Psoas muscle (tissue), 8 donors: Measurements from ENCODE around the gene SMURF1. TPM values are rescaled to one million over a fixed set of nuclear protein-coding genes. Genes with fewer than 3 reads are reported as not detected.

Source experiments
- ATAC-seq, 4 donors: fragments of 200-7000 bp; cut with Tn5 transposase; one replicate each; pipeline ENCODE4 v1.9.1; 2020; ENCODE audit warnings: moderate library complexity in 3 of 4, mild to moderate bottlenecking in 2 of 4
- DNase-seq, 2 donors: peaks; one replicate each; pipeline ENCODE4 v3.0.0-alpha.2; 2020
- H3K27ac ChIP-seq: fragments of 200-600 bp; one replicate; pipeline ENCODE4 v1.8.0; 2022
- H3K27me3 ChIP-seq, 3 donors: fragments of 200-600 bp in 1 of 3; one replicate each; pipeline versions ENCODE4 v1.6.1 to v1.8.0; 2013 to 2022; ENCODE audit warnings: low read length in 2 of 3, mild to moderate bottlenecking in 2 of 3, moderate library complexity in 1 of 3; ENCODE audit not compliant: insufficient read depth in 3 of 3
- H3K36me3 ChIP-seq, 2 donors: fragments of 200-600 bp in 1 of 2; one replicate each; pipeline versions ENCODE4 v1.6.1 to v1.8.0; 2013 to 2022; ENCODE audit warnings: low read depth in 1 of 2, mild to moderate bottlenecking in 1 of 2, moderate library complexity in 1 of 2; ENCODE audit not compliant: insufficient read depth in 1 of 2
- H3K4me1 ChIP-seq: fragments of 200-600 bp; one replicate; pipeline ENCODE4 v1.8.0; 2022
- H3K4me3 ChIP-seq: fragments of 200-600 bp; one replicate; pipeline ENCODE4 v1.8.0; 2022; ENCODE audit warnings: mild to moderate bottlenecking
- H3K9me3 ChIP-seq: fragments of 200-600 bp; one replicate; pipeline ENCODE4 v1.8.0; 2022
- CTCF ChIP-seq: fragments of 200-600 bp; IDR thresholded peaks from one replicate; pipeline ENCODE4 v1.8.0; 2022; ENCODE audit warnings: antibody characterized with exemption
- WGBS, 3 donors: extraction: QIAGEN DNeasy Blood & Tissue Kit; methylation state at CpG; one replicate each; pipeline versions ENCODE4 v1.1.6 to v1.1.7; 2013; 5-methylcytosine and 5-hydroxymethylcytosine counted together
- intact Hi-C, 2 donors: fragments of 100-400 bp; cut with DNase I; formaldehyde crosslinking; loops; one replicate each; pipeline versions ENCODE4 v1.11.0 to v1.14.2; 2022
- polyA plus RNA-seq, 3 donors: library from polyadenylated mRNA; stranded (reverse); fragments of 200-250 nt; gene quantifications; one replicate each; pipeline ENCODE4 v1.2.3, GENCODE V29; 2013
- total RNA-seq, 4 donors: library from RNA; stranded (reverse); fragmentation: NEBNext Ultra II Directional in 2 of 4; extraction: Animal tissue kit (Norgen Biotek cat#: 25700) in 2 of 4; gene quantifications; one replicate each; pipeline versions ENCODE4 v1.2.1 to v1.2.4, GENCODE V29; 2021 to 2023
- donor health status: healthy with polysubstance abuse.
- donor health status: DM: no; HTN: no; CAD: no; lungs with moderate emphysema.
- donor health status: Bipolar disorder and iron deficiency.
- donor health status: healthy.
- donor health status: DM: yes; HTN: yes; CAD: no.
- donor health status: DM: no; HTN: no; CAD: no.
- donor health status: DM: no; HTN: no; CAD: no.
- donor health status: DM: yes; HTN: yes; CAD: no.

The SMURF1 gene
- total and polyA plus RNA-seq, 7 donors = 5.8 to 16.9 (median 10.2) TPM

- intact Hi-C loops = no loop called here
- DNase-seq (no peak), ATAC-seq (no peak)
- H3K36me3 ChIP-seq = peaks cover 7 to 69% of the 10 kb centered on the region in 2 donors
- peak overlapping the region; percentile 60 for H3K27ac ChIP-seq
- H3K4me3 ChIP-seq = no peak overlapping the region
- H3K27me3 ChIP-seq = no peaks in the 10 kb centered on the region
- 78 to 81% (median 79%) methylated on average over 9 of the region's 9 CpGs for WGBS, 3 donors
- TF ChIP-seq CTCF = no peak
- H3K9me3 ChIP-seq = no peaks in the 10 kb centered on the region
- H3K4me1 ChIP-seq = no peaks in the 10 kb centered on the region
Observed at GRCh38 chr7:99029466-99030435, 114.2 kb downstream of the SMURF1 start.

GRCh38 chr7:99028261-99028973 is 115.5 kb downstream of the SMURF1 start:
- peak in 1 of 4 donors; percentile 18 for ATAC-seq
- no peak for TF ChIP-seq CTCF
- 92 to 95% (median 95%) methylated on average over 27 of the region's 27 CpGs for WGBS, 3 donors
- intact Hi-C loops = no loop called here
- H3K4me3 ChIP-seq = no peak overlapping the region
- no peaks in the 10 kb centered on the region for H3K4me1 ChIP-seq
- H3K36me3 ChIP-seq = peaks cover 7 to 55% of the 10 kb centered on the region in 2 donors
- H3K27ac ChIP-seq = no peak overlapping the region
- no peak for DNase-seq
- H3K27me3 ChIP-seq = no peaks in the 10 kb centered on the region
- no peaks in the 10 kb centered on the region for H3K9me3 ChIP-seq

GRCh38 chr7:99027841-99028240 is 116.1 kb downstream of the SMURF1 start:
- H3K36me3 ChIP-seq = peaks cover 7 to 49% of the 10 kb centered on the region in 2 donors
- no peaks in the 10 kb centered on the region for H3K9me3 ChIP-seq
- peak in 1 of 4 donors; percentile 22 for ATAC-seq
- no peak for TF ChIP-seq CTCF
- no peaks in the 10 kb centered on the region for H3K27me3 ChIP-seq
- DNase-seq = no peak
- no peaks in the 10 kb centered on the region for H3K4me1 ChIP-seq
- H3K27ac ChIP-seq = no peak overlapping the region
- no peak overlapping the region for H3K4me3 ChIP-seq
- WGBS, 3 donors = 83 to 89% (median 84%) methylated on average over 20 of the region's 20 CpGs
- intact Hi-C loops = no loop called here

GRCh38 chr7:99027241-99027640 is 116.7 kb downstream of the SMURF1 start:
- H3K4me3 ChIP-seq = no peak overlapping the region
- intact Hi-C loops = no loop called here
- DNase-seq = no peak
- no peaks in the 10 kb centered on the region for H3K9me3 ChIP-seq
- 55 to 71% (median 57%) methylated on average over 3 of the region's 3 CpGs for WGBS, 3 donors
- no peak overlapping the region for H3K27ac ChIP-seq
- no peak for ATAC-seq
- H3K4me1 ChIP-seq = no peaks in the 10 kb centered on the region
- TF ChIP-seq CTCF = no peak
- peaks cover 7 to 43% of the 10 kb centered on the region in 2 donors for H3K36me3 ChIP-seq
- no peaks in the 10 kb centered on the region for H3K27me3 ChIP-seq
